NCI-H1105 treated with DMSO at 0.1 percent for 48 hours (cell line): ENCODE data around the gene QPCT.
"Not testable (repeated sequence)": the region's sequence is repeated elsewhere in the genome, so short reads cannot be mapped to it uniquely, and the experiment has no call there.

Source experiments
- DNase-seq: peaks from one replicate; lab custom pipeline; 2025; lab: John Stamatoyannopoulos, UW

QPCT gene

GRCh38 chr2:37344453-37345361 lies at the start of gene QPCT:
Gene QPCT (plus strand): TSS chr2:37344630. CDS start chr2:37344732, 102 bp downstream.
- DNase-seq, result no peak

- not testable (repeated sequence) for DNase-seq
These were observed 49.6 kb upstream of the QPCT start for GRCh38 chr2:37294858-37295257.

GRCh38 chr2:37295469-37296073 lies 48.9 kb upstream of the QPCT start:
- DNase-seq, result no peak

GRCh38 chr2:37297632-37298031 lies 46.8 kb upstream of the QPCT start:
- no peak for DNase-seq

DNA sequence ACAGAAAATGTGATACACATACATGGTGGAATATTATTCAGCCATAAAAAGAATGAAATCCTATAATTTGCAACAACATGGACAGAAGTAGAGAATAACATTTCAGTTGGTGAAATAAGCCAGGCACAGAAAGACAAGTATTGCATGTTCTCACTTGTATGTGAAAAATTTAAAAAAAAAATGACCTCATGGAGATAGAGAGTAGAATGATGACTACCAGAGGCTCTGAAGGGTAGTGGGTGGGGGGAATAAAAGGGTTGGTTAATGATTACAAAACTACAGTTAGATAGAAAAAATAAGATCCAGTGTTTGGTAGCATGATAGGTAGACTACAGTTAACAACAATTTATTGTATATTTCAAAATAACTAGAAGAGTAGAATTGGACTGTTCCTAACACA lies 44.3 kb upstream of the QPCT start:
- DNase-seq, result no peak

DNA sequence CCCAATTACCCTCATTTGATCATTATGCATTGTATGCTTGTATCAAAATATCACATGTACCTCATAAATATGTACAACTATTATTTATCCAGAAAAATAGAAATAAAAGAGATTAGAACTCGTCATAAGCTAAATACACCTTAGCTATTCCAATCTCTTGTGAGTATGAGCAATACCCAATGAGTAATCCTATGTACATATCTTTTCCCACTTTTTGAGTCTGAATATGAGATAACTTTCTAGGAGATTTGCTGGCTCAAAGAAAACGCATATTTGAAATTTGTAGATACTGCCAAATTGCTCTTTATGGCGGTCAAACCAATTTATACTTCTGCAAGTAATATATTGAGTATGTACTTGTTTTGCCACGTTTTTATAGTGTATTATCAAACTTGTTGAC lies 43.9 kb upstream of the QPCT start:
- no peak for DNase-seq

- DNase-seq, result no peak
These were observed 43.0 kb upstream of the QPCT start for GRCh38 chr2:37301408-37301807.

DNA sequence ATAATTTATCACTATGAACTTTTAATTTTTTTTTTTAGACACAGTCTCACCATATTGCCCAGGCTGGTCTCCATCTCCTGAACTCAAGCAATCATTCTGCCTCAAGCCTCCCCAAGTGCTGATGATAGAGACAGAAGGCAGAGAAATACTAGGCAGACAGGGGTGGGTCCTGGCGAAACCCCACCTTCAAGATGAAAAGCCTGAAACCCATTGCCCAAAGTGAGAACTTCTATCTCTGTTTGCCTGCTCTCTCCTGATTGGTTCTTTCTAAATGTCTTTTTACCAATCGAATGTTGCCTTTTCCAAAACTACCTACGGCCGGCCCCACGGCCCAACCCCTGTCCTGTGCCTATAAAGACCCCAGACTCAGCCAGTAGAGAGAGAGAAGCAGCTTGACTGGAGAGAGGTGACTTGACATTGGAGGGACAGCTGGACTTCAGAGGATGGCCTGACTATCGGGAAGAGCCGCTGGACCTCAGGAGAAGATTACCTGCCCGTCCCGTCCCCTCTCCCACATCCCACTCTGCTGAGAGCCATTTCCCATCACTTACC lies 41.7 kb upstream of the QPCT start:
- DNase-seq, result no peak

DNA sequence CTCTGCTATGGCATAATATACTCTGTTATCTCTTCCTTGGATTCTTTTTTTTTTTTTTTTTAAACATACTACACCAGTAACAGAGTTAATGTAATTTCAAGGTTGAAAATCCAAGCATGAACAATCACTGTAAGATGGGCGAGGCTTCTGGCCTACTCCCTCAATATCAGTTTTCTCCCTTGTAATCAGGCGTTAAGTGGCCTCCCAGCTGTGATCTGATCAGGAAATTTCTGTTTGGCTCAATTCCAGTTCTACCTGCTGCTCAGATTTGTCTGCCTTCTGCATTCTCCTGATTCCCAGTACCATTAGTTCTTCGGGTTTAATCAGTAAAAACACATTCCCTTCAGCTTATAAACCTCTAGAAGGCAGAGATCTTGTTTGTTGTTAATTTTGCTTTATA lies 38.4 kb upstream of the QPCT start:
- peak; percentile 34 for DNase-seq

DNA sequence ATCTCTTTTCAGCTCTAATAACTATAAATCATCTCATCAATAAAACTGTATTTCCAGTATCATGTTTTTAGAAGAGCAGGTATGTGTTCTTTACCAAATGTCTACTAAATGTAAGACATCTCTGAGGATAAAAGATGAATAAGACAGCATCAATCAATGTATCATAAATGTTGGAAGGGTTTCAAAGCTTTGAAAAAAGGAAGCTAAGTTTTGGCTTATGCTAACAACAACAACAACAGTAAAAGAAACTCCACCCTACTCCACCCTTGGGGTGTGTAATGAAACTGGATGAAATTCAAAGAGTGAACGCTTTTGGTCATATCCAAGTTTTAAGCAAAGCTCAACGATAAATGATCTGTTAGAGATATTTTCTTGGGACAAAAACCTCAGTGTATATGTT lies 36.9 kb upstream of the QPCT start:
- no peak for DNase-seq

DNA sequence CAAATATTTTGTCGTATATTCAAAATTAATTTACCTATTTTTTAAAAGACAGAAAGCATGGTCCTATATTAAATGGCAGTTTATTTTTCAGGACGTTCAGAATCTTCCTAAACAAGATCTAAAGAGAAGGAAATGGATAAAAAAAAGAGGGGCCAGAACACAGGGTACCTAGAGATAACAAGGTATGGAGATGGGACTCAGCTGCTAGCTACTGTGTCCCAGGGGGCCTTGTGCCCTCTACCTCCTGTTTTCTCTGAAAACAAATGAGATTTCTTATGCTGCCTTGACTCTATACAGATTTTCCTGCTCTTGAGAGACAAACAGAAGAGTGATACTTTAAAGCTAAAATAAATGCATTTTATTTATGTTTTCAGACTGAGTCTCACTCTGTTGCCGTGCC lies 29.1 kb upstream of the QPCT start:
- DNase-seq, result no peak

DNA sequence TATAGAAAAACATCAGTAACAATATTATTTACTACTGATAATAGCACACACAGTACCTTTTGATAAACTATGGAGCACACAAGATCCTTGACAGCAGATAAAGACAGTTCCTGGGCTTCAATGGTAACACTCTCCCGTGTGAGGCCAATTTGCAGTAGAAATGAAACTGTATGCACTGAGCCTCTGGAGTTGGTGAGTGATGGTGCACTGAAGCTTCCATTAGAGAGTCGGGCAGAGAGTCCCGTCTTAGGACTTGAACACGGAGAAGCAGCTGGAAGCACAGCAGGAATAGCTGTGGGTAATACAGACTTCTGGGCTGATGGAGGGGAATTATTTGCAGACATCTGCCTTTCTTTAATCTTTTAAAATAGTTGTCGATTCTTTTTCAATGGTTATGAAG lies 28.2 kb upstream of the QPCT start:
- no peak for DNase-seq

GRCh38 chr2:37317746-37318145 lies 26.7 kb upstream of the QPCT start:
- DNase-seq, result no peak

- no peak for DNase-seq
These were observed 26.0 kb upstream of the QPCT start for GRCh38 chr2:37318401-37318800.

DNA sequence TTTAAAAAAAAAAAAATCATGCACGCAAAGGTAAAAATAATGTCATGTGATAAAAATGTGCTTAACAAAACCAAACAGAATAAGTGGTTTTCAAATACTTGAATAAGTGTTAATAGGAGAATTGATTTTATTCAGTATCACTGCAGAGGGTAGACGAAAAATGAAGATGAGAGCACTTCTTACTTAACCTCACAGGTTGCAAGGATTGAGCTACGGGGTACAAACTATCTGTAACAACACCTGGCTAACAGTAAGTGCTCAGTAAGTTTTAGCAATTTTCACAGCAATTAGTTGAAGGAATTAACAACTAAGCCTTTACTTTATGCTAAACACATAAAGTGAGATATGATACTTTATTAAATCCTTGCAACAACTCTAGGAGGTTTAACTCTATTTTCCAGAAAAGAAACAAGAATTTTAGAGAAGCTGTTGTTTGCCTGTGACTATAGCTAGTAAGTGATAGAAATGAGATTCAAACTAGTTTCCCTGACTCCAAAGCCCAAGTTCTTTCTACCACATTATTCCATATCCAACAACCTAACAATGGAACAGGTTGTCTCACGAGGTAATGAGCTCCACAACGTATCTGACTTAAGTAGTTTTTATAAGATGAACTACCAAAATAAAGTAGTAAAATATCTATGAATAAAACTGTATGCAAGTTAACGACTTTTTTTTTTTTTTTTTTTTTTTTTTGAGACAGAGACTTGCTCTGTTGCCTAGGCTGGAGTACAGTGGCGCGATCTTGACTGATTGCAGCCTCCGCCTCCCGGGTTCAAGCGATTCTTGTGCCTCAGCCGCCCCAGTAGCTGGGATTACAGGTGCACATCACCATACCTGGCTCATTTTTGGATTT lies 24.4 kb upstream of the QPCT start:
- DNase-seq, result no peak

DNA sequence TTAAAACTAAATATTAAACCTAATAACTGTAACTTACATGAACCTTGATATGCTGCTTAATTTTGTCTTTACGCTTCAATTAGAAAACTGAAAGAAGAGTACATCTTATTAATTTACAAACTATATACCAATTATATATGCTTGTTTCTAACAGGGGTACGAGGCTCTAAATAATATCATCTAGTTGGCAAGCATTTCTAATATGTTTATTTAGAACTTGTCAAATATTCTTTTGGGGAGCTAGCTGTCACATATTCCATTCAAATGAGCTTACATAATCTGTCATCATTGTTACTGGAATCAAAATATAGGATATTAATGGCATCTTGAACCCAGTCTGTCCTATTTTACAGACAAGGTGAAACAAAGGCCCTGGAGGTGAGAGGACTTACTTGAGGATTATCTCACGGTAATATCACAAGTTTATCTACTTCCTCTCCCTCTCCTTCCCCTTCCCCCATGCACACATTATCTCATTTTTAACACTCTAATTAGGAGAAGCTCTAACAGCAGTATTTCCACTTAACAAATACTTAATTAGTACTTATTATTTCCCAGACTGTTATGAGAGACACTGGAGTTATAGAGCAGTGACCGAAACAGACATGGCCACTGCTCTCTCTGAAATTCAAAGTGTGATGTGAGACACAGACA lies 23.3 kb upstream of the QPCT start:
- no peak for DNase-seq

- DNase-seq, result no peak
These were observed 22.1 kb upstream of the QPCT start for GRCh38 chr2:37322368-37322767.

- no peak for DNase-seq
These were observed 21.2 kb upstream of the QPCT start for GRCh38 chr2:37323176-37323780.

- peak; percentile 34 for DNase-seq
These were observed 20.5 kb upstream of the QPCT start for GRCh38 chr2:37323781-37324535.

- no peak for DNase-seq
These were observed 20.0 kb upstream of the QPCT start for GRCh38 chr2:37324536-37324785.
